NCI-H2171 treated with DMSO at 0.1 percent for 48 hours (cell line): ENCODE results near the gene WDR41.
"Not testable (repeated sequence)": the region's sequence is repeated elsewhere in the genome, so short reads cannot be mapped to it uniquely, and the experiment has no call there.

Source experiments
- DNase-seq: peaks from one replicate; lab custom pipeline; 2025; lab: John Stamatoyannopoulos, UW

Gene WDR41

GRCh38 chr5:77407152-77407551 lies 85.0 kb downstream of the WDR41 start:
- no peak for DNase-seq

- peak; percentile 1 for DNase-seq
These were observed 89.3 kb downstream of the WDR41 start for GRCh38 chr5:77402796-77403195.

GRCh38 chr5:77400645-77401044 lies 91.5 kb downstream of the WDR41 start:
- no peak for DNase-seq

- DNase-seq = no peak
These were observed 93.2 kb downstream of the WDR41 start for GRCh38 chr5:77398896-77399295.

- DNase-seq = no peak
These were observed 93.7 kb downstream of the WDR41 start for GRCh38 chr5:77398458-77398857.

- no peak for DNase-seq
These were observed 94.3 kb downstream of the WDR41 start for GRCh38 chr5:77397686-77398292.

GRCh38 chr5:77396017-77396416 lies 96.1 kb downstream of the WDR41 start:
- DNase-seq = peak; percentile 67

GRCh38 chr5:77394064-77394715 lies 97.9 kb downstream of the WDR41 start:
- DNase-seq = no peak

- DNase-seq = no peak
These were observed 100.8 kb downstream of the WDR41 start for GRCh38 chr5:77391240-77391765.

GRCh38 chr5:77390795-77391194 lies 101.3 kb downstream of the WDR41 start:
- DNase-seq = no peak

GRCh38 chr5:77390221-77390620 lies 101.9 kb downstream of the WDR41 start:
- DNase-seq = no peak

- no peak for DNase-seq
These were observed 102.4 kb downstream of the WDR41 start for GRCh38 chr5:77389746-77390145.

- not testable (repeated sequence) for DNase-seq
These were observed 105.8 kb downstream of the WDR41 start for GRCh38 chr5:77386340-77386739.

GRCh38 chr5:77383336-77383735 lies 108.8 kb downstream of the WDR41 start:
- not testable (repeated sequence) for DNase-seq
